ENCODE results near the gene LCE4A.

- TF ChIP-seq TAF1 (IDR thresholded peaks at IDR 0.05; ENCODE audit: borderline replicate concordance, low read depth, low read length), result no peak
- no peak for TF ChIP-seq RFX5 (IDR thresholded peaks at IDR 0.05; ENCODE audit: low read depth, low read length)
- no peak for TF ChIP-seq GATAD2B (conservative IDR thresholded peaks at IDR 0.05; ENCODE audit: low read depth)
- no peak for TF ChIP-seq CTCF (IDR thresholded peaks at IDR 0.05 in 2 of 3, conservative IDR thresholded peaks at IDR 0.05 in 1 of 3; ENCODE audit: control insufficient read depth in 2 of 3, extremely low read depth in 1 of 3, insufficient read depth in 1 of 3, low read depth in 3 of 3, low read length in 3 of 3)
Observed at GRCh38 chr1:152697701-152698600, 10.0 kb upstream of the LCE4A start, which contains the start of gene LCE2A.

Data from GM12878 (cell line).